Ovary (tissue), 9 donors: Measurements from ENCODE around the gene EFNA5. TPM values are rescaled to one million over a fixed set of nuclear protein-coding genes. Genes with fewer than 3 reads are reported as not detected.

ENCODE experiments used
- DNase-seq, 5 donors: peaks; one replicate each; pipeline ENCODE4 v3.0.0-alpha.2; 2019 to 2020
- H3K27ac ChIP-seq, 2 donors: fragments of 200-600 bp; one replicate each; pipeline versions ENCODE4 v1.5.1 to v1.8.0; 2019 to 2022
- H3K27me3 ChIP-seq: fragments of 200-600 bp; one replicate; pipeline ENCODE4 v1.8.0; 2022
- H3K36me3 ChIP-seq: fragments of 200-600 bp; sonication (generic); one replicate; pipeline ENCODE4 v1.5.1; 2019
- H3K4me1 ChIP-seq: one replicate; pipeline ENCODE4 v1.8.1; 2013; ENCODE audit warnings: mild to moderate bottlenecking, moderate library complexity; ENCODE audit not compliant: insufficient read depth
- H3K4me3 ChIP-seq: fragments of 200-600 bp; sonication (generic); one replicate; pipeline ENCODE4 v1.5.1; 2017
- H3K9me3 ChIP-seq, 2 donors: fragments of 200-600 bp in 1 of 2; sonication (generic) in 1 of 2; one replicate each; pipeline versions ENCODE4 v1.5.1 to v1.8.1; 2013 to 2019; ENCODE audit warnings: mild to moderate bottlenecking in 1 of 2, moderate library complexity in 1 of 2
- CTCF ChIP-seq, 3 donors: fragments of 450-650 bp in 2 of 3; fragments of 200-600 bp in 1 of 3; IDR thresholded peaks; one replicate each; pipeline versions ENCODE4 v1.5.1 to v1.8.0; 2016 to 2022; ENCODE audit warnings: antibody characterized with exemption in 3 of 3, mild to moderate bottlenecking in 1 of 3
- EP300 ChIP-seq: sonication (generic); formaldehyde crosslinking; IDR thresholded peaks from one replicate; pipeline ENCODE4 v1.6.1; 2017; ENCODE audit warnings: antibody characterized with exemption
- POLR2A ChIP-seq: fragments of 450-650 bp; IDR thresholded peaks from one replicate; pipeline ENCODE4 v1.6.1; 2017; ENCODE audit warnings: antibody characterized with exemption, mild to moderate bottlenecking, moderate library complexity
- WGBS, 3 donors: extraction: QIAGEN DNeasy Blood & Tissue Kit in 1 of 3; methylation state at CpG; one replicate each; pipeline versions ENCODE4 v1.1.5 to v1.1.7; 2013 to 2017; 5-methylcytosine and 5-hydroxymethylcytosine counted together
- intact Hi-C, 4 donors: fragments of 100-400 bp; cut with DNase I; formaldehyde crosslinking; loops; one replicate each; pipeline versions ENCODE4 v1.11.0 to v1.15.1; 2022 to 2023
- polyA plus RNA-seq, 2 donors: library from polyadenylated mRNA; stranded (reverse); fragments of 200-250 nt in 1 of 2; fragments of 350-450 nt in 1 of 2; fragmentation: Illumina TruSeq in 1 of 2; extraction: RNeasy Lipid Tissue Mini Kit (QIAGEN cat#74804) in 1 of 2; gene quantifications; one replicate each; pipeline ENCODE4 v1.2.3, GENCODE V29; 2013 to 2014
- total RNA-seq, 7 donors: library from RNA; depleted of rRNA in 2 of 7; stranded (reverse); fragments of >200 nt in 2 of 7; fragmentation: NEBNext Ultra II Directional in 3 of 7; extraction: Animal tissue kit (Norgen Biotek cat#: 25700) in 3 of 7; gene quantifications; one replicate each; pipeline versions ENCODE4 v1.1.0 to v1.2.4, GENCODE V29; 2016 to 2023
- donor health status: DM: no; HTN: no; CAD: no; lungs with moderate emphysema.
- donor health status: DM: no; HTN: no; CAD: no.
- donor health status: Bipolar disorder and iron deficiency.
- donor health status: DM: yes; HTN: yes; CAD: no.
- donor health status: DM: no; HTN: no; CAD: no.
- donor health status: DM: yes; HTN: yes; CAD: no.

EFNA5 gene
- total and polyA plus RNA-seq, 9 donors: 1.5 to 20.6 (median 7.7) TPM

- TF ChIP-seq EP300 (no peak), CTCF (IDR thresholded peaks at IDR 0.05) (no peak), POLR2A (no peak)
- no peak for DNase-seq
- intact Hi-C loops: no loop called here
- Histone ChIP-seq H3K27me3 (no peaks in the 10 kb centered on the region), H3K4me1 (no peaks in the 10 kb centered on the region), H3K4me3 (no peak overlapping the region), H3K36me3 (no peaks in the 10 kb centered on the region), H3K27ac (no peak overlapping the region), H3K9me3 (no peaks in the 10 kb centered on the region)
- WGBS, 3 donors: 92 to 96% (median 96%) methylated on average over 1 of the region's 1 CpG
Observed at GRCh38 chr5:107661650-107662044, 9.1 kb downstream of the EFNA5 start.

GRCh38 chr5:107661038-107661649, 9.6 kb downstream of the EFNA5 start:
- no peak for DNase-seq
- Histone ChIP-seq H3K9me3 (no peaks in the 10 kb centered on the region), H3K27ac (no peak overlapping the region), H3K4me3 (no peak overlapping the region), H3K4me1 (no peaks in the 10 kb centered on the region), H3K27me3 (no peaks in the 10 kb centered on the region), H3K36me3 (no peaks in the 10 kb centered on the region)
- TF ChIP-seq CTCF (IDR thresholded peaks at IDR 0.05) (no peak), POLR2A (no peak), EP300 (no peak)
- 92 to 95% (median 95%) methylated on average over 7 of the region's 7 CpGs for WGBS, 3 donors
- intact Hi-C loops: no loop called here

- DNase-seq: no peak
- Histone ChIP-seq H3K4me1 (no peaks in the 10 kb centered on the region), H3K4me3 (no peak overlapping the region), H3K36me3 (no peaks in the 10 kb centered on the region), H3K27ac (no peak overlapping the region), H3K27me3 (no peaks in the 10 kb centered on the region), H3K9me3 (no peaks in the 10 kb centered on the region)
- WGBS, 3 donors: 22 to 31% (median 29%) methylated on average over 5 of the region's 5 CpGs
- TF ChIP-seq POLR2A (no peak), CTCF (IDR thresholded peaks at IDR 0.05) (no peak), EP300 (no peak)
- intact Hi-C loops: no loop called here
Observed at GRCh38 chr5:107658528-107658927, 12.2 kb downstream of the EFNA5 start.

GRCh38 chr5:107655831-107656230, 14.9 kb downstream of the EFNA5 start:
- WGBS, 3 donors: 84 to 91% (median 88%) methylated on average over 3 of the region's 3 CpGs
- Histone ChIP-seq H3K27ac (no peak overlapping the region), H3K4me3 (no peak overlapping the region), H3K27me3 (no peaks in the 10 kb centered on the region), H3K4me1 (no peaks in the 10 kb centered on the region), H3K9me3 (no peaks in the 10 kb centered on the region), H3K36me3 (no peaks in the 10 kb centered on the region)
- intact Hi-C loops: no loop called here
- TF ChIP-seq EP300 (no peak), POLR2A (no peak), CTCF (IDR thresholded peaks at IDR 0.05) (no peak)
- no peak for DNase-seq
